GM19324 (cell line): Measurements from ENCODE around the gene GATA6.

Experiments
- ATAC-seq: cut with Tn5 transposase; IDR thresholded peaks from one replicate; pipeline ENCODE4 v1.9.1; 2021; ENCODE audit warnings: mild to moderate bottlenecking, moderate library complexity; ENCODE audit not compliant: unreplicated experiment, low FRiP score

GATA6 gene

DNA sequence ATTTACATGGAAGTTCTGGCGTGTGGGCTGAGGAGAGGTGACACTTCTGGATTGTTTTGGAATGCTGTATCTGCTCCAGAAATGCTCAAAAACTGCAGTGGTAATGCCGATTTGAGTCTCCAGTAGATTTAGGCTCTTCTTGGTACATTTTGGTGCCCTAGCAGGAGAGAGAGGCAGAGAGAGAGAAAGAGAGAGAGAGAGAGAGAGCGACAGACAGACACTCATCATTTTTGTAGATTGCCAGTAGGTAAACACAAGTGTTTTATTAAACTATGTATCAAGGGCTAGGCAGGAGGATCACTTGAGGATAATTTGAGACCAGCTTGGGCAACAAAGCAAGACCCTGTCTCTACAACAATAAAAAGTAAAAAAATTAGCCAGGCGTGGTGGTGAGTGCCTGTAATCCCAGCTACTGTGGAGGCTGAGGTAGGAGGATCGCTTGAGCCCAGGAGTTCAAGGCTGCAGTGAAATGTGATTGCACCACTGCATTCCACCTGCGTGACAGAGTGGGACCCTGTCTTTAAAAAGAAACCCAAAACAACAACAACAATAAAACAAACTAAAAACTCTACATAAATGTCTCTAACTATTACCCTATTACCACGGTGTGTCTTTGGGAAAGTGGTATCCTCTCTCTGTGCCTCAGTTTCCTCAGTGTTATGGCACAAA, 60.2 kb downstream of the GATA6 start:
- ATAC-seq, result no peak

DNA sequence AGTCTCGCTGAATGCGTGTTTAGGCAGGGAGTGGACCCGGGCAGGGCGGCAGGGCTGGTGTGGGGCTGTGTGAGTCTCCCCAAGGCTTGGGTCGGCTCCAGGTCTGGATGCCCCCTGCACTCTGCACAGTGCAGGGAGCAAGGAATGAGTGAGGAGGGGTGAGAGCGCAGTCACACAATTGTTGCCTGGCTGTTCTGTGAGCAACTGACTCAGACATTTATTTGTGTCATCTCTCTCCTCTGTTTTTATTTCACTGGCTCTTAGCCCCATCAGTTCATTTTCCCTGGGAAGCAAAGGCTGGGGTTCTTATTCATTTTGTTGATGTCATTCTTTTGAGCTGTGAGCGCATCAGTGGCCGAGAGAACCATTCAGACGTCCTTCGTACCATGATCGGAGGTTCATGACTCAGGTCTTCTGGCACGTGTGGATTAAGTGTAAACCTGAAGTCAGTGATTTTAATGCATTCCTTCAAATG, 61.1 kb downstream of the GATA6 start:
- ATAC-seq, result no peak

- no peak for ATAC-seq
Observed at GRCh38 chr18:22233266-22233665, 63.9 kb downstream of the GATA6 start.

- ATAC-seq, result no peak
Observed at GRCh38 chr18:22238036-22238435, 68.6 kb downstream of the GATA6 start.

DNA sequence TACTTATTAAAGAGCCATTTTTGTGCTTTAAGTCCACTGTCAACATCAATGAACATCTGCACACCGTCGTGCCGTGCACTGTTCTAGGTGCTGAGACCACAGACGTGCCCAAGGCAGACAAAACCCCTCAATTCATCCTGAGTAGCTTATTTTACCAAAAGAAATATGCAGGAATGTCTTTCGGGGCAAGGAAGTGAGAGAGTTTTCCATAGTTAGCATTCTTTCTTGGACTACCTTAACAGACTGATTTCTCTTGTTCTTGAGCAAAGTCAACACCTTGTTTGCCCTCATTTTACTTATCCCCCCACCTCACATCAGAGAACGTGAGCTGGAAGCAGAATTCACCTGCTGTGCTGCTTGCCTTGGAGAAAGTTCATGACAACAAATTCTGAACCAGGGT, 69.3 kb downstream of the GATA6 start:
- no peak for ATAC-seq

DNA sequence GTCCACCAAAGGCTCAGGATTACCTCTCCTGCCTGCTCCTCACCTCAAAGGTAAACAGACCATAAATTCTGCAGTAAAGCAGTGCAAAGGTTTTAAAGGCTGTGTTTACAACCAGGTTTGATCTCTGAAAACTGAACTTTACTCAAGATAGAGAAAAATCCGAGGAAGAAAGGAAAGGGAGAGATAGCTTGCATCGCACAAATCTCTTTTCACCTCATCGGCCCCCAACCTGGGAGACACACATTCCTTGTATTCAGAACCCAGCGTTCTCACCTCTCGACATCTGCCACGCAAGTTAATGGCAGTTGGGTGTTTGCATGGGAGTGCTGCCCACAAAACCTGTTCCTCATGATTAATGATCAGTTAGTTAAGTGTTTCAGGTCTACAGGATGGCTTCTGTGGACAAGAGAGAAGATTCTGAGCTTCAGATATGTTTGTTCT, 72.6 kb downstream of the GATA6 start:
- no peak for ATAC-seq

DNA sequence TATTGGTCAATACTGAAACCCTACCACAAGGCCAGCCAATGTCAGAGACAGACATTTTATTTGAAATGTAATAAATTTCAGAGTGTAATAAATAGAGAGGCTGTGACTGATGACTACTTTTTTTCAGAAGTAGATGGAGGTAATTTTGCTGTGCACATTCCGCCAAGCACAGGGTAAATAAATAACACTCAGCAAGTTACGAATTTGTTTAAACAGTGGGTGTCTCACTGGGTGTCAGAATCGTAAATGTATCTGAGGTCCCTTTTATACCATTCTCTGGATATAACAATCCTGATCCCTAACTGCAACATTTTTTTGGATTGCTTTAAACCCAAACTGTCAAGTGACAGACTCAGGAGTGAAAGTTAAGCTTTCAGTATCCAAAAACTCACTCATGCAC, 74.1 kb downstream of the GATA6 start:
- ATAC-seq, result no peak

- ATAC-seq, result no peak
Observed at GRCh38 chr18:22250026-22250425, 80.6 kb downstream of the GATA6 start.

DNA sequence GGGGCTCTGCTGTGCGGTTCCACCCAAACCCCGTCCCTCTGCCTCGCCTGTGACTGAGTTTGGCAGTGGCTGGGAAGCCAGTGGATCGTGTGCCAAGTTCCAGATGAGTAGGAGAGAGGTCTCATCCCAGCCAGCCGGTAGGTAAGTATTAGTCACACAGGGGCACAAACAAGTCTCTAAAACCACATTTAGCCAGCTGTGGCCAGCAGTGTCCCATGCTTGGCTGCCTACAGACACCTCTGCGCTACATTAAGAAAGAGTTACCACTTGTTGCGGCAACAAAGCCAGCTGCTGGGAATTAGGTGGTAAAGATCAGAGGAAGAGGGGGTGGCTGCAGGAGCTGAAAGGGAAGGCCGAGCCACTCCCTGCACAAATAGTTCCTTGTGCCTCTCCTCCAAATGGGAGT, 81.2 kb downstream of the GATA6 start:
- no peak for ATAC-seq
